ENCODE results near the gene SPON2.

The SPON2 gene

GRCh38 chr4:1172228-1172851 is at the start of gene SPON2:
TSS of gene SPON2 (minus strand) at chr4:1172583.
- FAIRE-seq (no peak), DNase-seq (ENCODE audit: extremely low spot score, insufficient read length, low read depth) (no peak)

GRCh38 chr4:1221155-1221870 is 48.9 kb upstream of the SPON2 start:
- FAIRE-seq (no peak), DNase-seq (ENCODE audit: extremely low spot score, insufficient read length, low read depth) (no peak)

GRCh38 chr4:1220566-1220965 is 48.2 kb upstream of the SPON2 start:
- DNase-seq (ENCODE audit: extremely low spot score, insufficient read length, low read depth): no peak
- no peak for FAIRE-seq

- DNase-seq (ENCODE audit: extremely low spot score, insufficient read length, low read depth) (no peak), FAIRE-seq (no peak)
Observed at GRCh38 chr4:1219566-1219950, 47.2 kb upstream of the SPON2 start.

- peak; percentile 97 for FAIRE-seq
Observed at GRCh38 chr4:1218634-1219565, 46.5 kb upstream of the SPON2 start.

GRCh38 chr4:1217366-1217765 is 45.0 kb upstream of the SPON2 start:
- no peak for FAIRE-seq
- no peak for DNase-seq (ENCODE audit: extremely low spot score, insufficient read length, low read depth)

More at GRCh38 chr4:1218634-1219565, 46.5 kb upstream of the SPON2 start:
- peak; percentile 46 for DNase-seq (ENCODE audit: extremely low spot score, insufficient read length, low read depth)

- peak; percentile 45 for DNase-seq (ENCODE audit: extremely low spot score, insufficient read length, low read depth)
- peak; percentile 79 for FAIRE-seq
Observed at GRCh38 chr4:1216869-1217294, 44.5 kb upstream of the SPON2 start.

- FAIRE-seq: no peak
- no peak for DNase-seq (ENCODE audit: extremely low spot score, insufficient read length, low read depth)
Observed at GRCh38 chr4:1216076-1216614, 43.8 kb upstream of the SPON2 start.

GRCh38 chr4:1215141-1216075 is 43.0 kb upstream of the SPON2 start:
- DNase-seq (ENCODE audit: extremely low spot score, insufficient read length, low read depth): no peak
- FAIRE-seq: peak; percentile 82

- no peak for FAIRE-seq
- DNase-seq (ENCODE audit: extremely low spot score, insufficient read length, low read depth): no peak
Observed at GRCh38 chr4:1214101-1215095, 42.0 kb upstream of the SPON2 start.

GRCh38 chr4:1213336-1213995 is 41.1 kb upstream of the SPON2 start:
- FAIRE-seq (no peak), DNase-seq (ENCODE audit: extremely low spot score, insufficient read length, low read depth) (no peak)

- FAIRE-seq: no peak
- no peak for DNase-seq (ENCODE audit: extremely low spot score, insufficient read length, low read depth)
Observed at GRCh38 chr4:1212546-1213335, 40.4 kb upstream of the SPON2 start.

- FAIRE-seq (no peak), DNase-seq (ENCODE audit: extremely low spot score, insufficient read length, low read depth) (no peak)
Observed at GRCh38 chr4:1211891-1212545, 39.6 kb upstream of the SPON2 start.

GRCh38 chr4:1211371-1211770 is 39.0 kb upstream of the SPON2 start:
- no peak for FAIRE-seq
- DNase-seq (ENCODE audit: extremely low spot score, insufficient read length, low read depth): no peak

- FAIRE-seq: no peak
- DNase-seq (ENCODE audit: extremely low spot score, insufficient read length, low read depth): no peak
Observed at GRCh38 chr4:1210971-1211370, 38.6 kb upstream of the SPON2 start.

GRCh38 chr4:1210241-1210841 is 38.0 kb upstream of the SPON2 start:
- DNase-seq (ENCODE audit: extremely low spot score, insufficient read length, low read depth) (no peak), FAIRE-seq (no peak)

Measured in GM18507 (cell line).